Astrocyte (in vitro differentiated cells and primary cell): ENCODE results near the gene SLC25A40. TPM values are rescaled to one million over a fixed set of nuclear protein-coding genes. Genes with fewer than 3 reads are reported as not detected.
"Not testable (repeated sequence)": the region's sequence is repeated elsewhere in the genome, so short reads cannot be mapped to it uniquely, and the experiment has no call there.

Source experiments
- DNase-seq: peaks from one replicate; pipeline ENCODE4 v3.0.0-alpha.2; 2010; ENCODE audit warnings: low read depth
- FAIRE-seq: peaks from 2 replicates; lab custom pipeline; 2011; peaks lifted over from hg19 to GRCh38; lab: Jason Lieb, UNC
- H2AFZ ChIP-seq: 2 replicates; pipeline ENCODE4 v1.6.0; 2012; ENCODE audit warnings: low read depth, low read length, inconsistent platforms
- H3K27ac ChIP-seq: 2 replicates; pipeline ENCODE4 v1.5.1; 2011; ENCODE audit warnings: low read depth, low read length, inconsistent platforms
- H3K27me3 ChIP-seq: 2 replicates; pipeline ENCODE4 v1.6.0; 2011; ENCODE audit warnings: low read length, inconsistent platforms; ENCODE audit not compliant: insufficient read depth
- H3K36me3 ChIP-seq: 2 replicates; pipeline ENCODE4 v1.5.1; 2011; ENCODE audit warnings: low read length, inconsistent platforms; ENCODE audit not compliant: insufficient read depth
- H3K4me1 ChIP-seq: 2 replicates; pipeline ENCODE4 v1.5.1; 2011; ENCODE audit warnings: low read length, inconsistent platforms; ENCODE audit not compliant: insufficient read depth
- H3K4me2 ChIP-seq: 2 replicates; pipeline ENCODE4 v1.6.0; 2012; ENCODE audit warnings: low read length, inconsistent platforms
- H3K4me3 ChIP-seq: 2 replicates; pipeline ENCODE4 v1.5.1; 2011; ENCODE audit warnings: low read depth, mild to moderate bottlenecking, low read length, inconsistent platforms; ENCODE audit not compliant: insufficient read depth
- H3K79me2 ChIP-seq: 2 replicates; pipeline ENCODE4 v1.6.0; 2012; ENCODE audit warnings: mild to moderate bottlenecking, low read length, inconsistent platforms; ENCODE audit not compliant: insufficient read depth
- H3K9ac ChIP-seq: 2 replicates; pipeline ENCODE4 v1.6.0; 2012; ENCODE audit warnings: mild to moderate bottlenecking, low read length, inconsistent platforms
- H3K9me3 ChIP-seq: 2 replicates; pipeline ENCODE4 v1.5.1; 2012; ENCODE audit warnings: low read depth, mild to moderate bottlenecking, low read length, inconsistent platforms; ENCODE audit not compliant: insufficient read depth
- H4K20me1 ChIP-seq: 2 replicates; pipeline ENCODE4 v1.6.0; 2012; ENCODE audit warnings: low read length, inconsistent platforms; ENCODE audit not compliant: insufficient read depth
- H3K27ac Mint-ChIP-seq: one replicate; pipeline ENCODE4 v1.8.0; 2021; ENCODE audit warnings: mild to moderate bottlenecking, mixed read lengths; ENCODE audit not compliant: unreplicated experiment
- H3K27me3 Mint-ChIP-seq: one replicate; pipeline ENCODE4 v1.8.0; 2021; ENCODE audit warnings: low read depth, mixed read lengths; ENCODE audit not compliant: unreplicated experiment
- H3K36me3 Mint-ChIP-seq: one replicate; pipeline ENCODE4 v1.8.0; 2021; ENCODE audit warnings: low read depth, mixed read lengths; ENCODE audit not compliant: unreplicated experiment
- H3K4me1 Mint-ChIP-seq: one replicate; pipeline ENCODE4 v1.8.0; 2021; ENCODE audit warnings: low read depth, mixed read lengths; ENCODE audit not compliant: unreplicated experiment
- H3K4me3 Mint-ChIP-seq: one replicate; pipeline ENCODE4 v1.8.0; 2021; ENCODE audit warnings: mild to moderate bottlenecking, moderate library complexity, mixed read lengths; ENCODE audit not compliant: unreplicated experiment
- H3K9me3 Mint-ChIP-seq: one replicate; pipeline ENCODE4 v1.8.0; 2021; ENCODE audit warnings: mild to moderate bottlenecking, mixed read lengths; ENCODE audit not compliant: unreplicated experiment
- EZH2 ChIP-seq: IDR thresholded peaks from 2 replicates; pipeline ENCODE4 v1.6.1; 2012; ENCODE audit warnings: mild to moderate bottlenecking, low read length, inconsistent platforms; ENCODE audit not compliant: insufficient read depth
- total RNA-seq: library from RNA; stranded (reverse); gene quantifications from 2 replicates; pipeline ENCODE4 v1.2.1, GENCODE V29; 2021
- TF ChIP-seq, protein P1 (sequence below): IDR thresholded peaks from 2 replicates; pipeline ENCODE4 v1.5.1; 2011; ENCODE audit warnings: low read depth, mild to moderate bottlenecking, inconsistent platforms, low read length, moderate library complexity; ENCODE audit not compliant: insufficient read depth

SLC25A40 gene
- total RNA-seq, 1 donor from 2014 or later, result 6.3 TPM

DNA sequence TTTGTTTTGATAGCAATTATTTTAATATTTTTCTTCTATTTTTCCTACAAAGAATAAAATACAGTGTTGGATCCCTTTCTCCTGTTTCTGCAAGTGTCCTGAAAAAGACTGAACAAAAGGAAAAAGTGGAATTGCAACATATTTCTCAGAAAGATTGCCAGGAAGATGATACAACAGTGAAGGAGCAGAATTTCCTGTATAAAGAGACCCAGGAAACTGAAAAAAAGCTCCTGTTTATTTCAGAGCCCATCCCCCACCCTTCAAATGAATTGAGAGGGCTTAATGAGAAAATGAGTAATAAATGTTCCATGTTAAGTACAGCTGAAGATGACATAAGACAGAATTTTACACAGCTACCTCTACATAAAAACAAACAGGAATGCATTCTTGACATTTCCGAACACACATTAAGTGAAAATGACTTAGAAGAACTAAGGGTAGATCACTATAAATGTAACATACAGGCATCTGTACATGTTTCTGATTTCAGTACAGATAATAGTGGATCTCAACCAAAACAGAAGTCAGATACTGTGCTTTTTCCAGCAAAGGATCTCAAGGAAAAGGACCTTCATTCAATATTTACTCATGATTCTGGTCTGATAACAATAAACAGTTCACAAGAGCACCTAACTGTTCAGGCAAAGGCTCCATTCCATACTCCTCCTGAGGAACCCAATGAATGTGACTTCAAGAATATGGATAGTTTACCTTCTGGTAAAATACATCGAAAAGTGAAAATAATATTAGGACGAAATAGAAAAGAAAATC lies 31.2 kb upstream of the SLC25A40 start:
- not testable (repeated sequence) for H3K9me3 ChIP-seq, H3K27ac ChIP-seq, FAIRE-seq, H3K4me3 Mint-ChIP-seq, H3K4me3 ChIP-seq, H4K20me1 ChIP-seq, H3K79me2 ChIP-seq, H3K4me2 ChIP-seq, H3K36me3 ChIP-seq, H3K4me1 ChIP-seq, H3K4me1 Mint-ChIP-seq, H3K27ac Mint-ChIP-seq, H3K9ac ChIP-seq, DNase-seq, H3K27me3 ChIP-seq, H3K27me3 Mint-ChIP-seq, H2AFZ ChIP-seq, H3K36me3 Mint-ChIP-seq, H3K9me3 Mint-ChIP-seq

DNA sequence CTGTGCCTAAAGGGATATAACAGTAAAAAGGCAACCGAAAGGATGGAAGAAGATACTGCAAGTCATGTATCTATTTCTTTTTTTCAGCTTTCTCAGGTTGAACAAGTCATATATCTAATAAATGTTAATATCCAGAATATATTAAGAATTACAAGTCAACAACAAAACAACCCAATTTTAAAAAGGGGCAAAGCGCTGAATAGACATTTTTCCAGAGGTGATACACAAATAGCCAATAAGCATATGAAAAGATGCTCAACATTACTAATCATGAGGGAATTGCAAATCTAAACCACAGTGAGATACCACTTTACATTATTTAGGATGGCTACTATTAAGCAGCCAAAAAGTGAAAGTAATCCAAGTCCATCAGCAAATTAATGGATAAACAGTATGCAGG lies 23.1 kb upstream of the SLC25A40 start:
- no peak for DNase-seq
- Mint-ChIP-seq H3K4me3 (no peak overlapping the region), H3K27me3 (no peaks in the 10 kb centered on the region), H3K4me1 (no peaks in the 10 kb centered on the region), H3K9me3 (no peaks in the 10 kb centered on the region), H3K27ac (no peak overlapping the region), H3K36me3 (peaks cover 3% of the 10 kb centered on the region)
- H3K4me1 ChIP-seq, result no peaks in the 10 kb centered on the region
- no peaks in the 10 kb centered on the region for H4K20me1 ChIP-seq
- no peak overlapping the region for H3K27ac ChIP-seq
- FAIRE-seq, result no peak
- peaks cover 6% of the 10 kb centered on the region for H3K79me2 ChIP-seq
- H3K27me3 ChIP-seq, result no peaks in the 10 kb centered on the region
- no peak overlapping the region for H3K4me3 ChIP-seq
- no peak overlapping the region for H3K9ac ChIP-seq
- H2AFZ ChIP-seq, result no peak overlapping the region
- H3K4me2 ChIP-seq, result no peak overlapping the region
- TF ChIP-seq EZH2, result no peak
- TF ChIP-seq, protein P1, sequence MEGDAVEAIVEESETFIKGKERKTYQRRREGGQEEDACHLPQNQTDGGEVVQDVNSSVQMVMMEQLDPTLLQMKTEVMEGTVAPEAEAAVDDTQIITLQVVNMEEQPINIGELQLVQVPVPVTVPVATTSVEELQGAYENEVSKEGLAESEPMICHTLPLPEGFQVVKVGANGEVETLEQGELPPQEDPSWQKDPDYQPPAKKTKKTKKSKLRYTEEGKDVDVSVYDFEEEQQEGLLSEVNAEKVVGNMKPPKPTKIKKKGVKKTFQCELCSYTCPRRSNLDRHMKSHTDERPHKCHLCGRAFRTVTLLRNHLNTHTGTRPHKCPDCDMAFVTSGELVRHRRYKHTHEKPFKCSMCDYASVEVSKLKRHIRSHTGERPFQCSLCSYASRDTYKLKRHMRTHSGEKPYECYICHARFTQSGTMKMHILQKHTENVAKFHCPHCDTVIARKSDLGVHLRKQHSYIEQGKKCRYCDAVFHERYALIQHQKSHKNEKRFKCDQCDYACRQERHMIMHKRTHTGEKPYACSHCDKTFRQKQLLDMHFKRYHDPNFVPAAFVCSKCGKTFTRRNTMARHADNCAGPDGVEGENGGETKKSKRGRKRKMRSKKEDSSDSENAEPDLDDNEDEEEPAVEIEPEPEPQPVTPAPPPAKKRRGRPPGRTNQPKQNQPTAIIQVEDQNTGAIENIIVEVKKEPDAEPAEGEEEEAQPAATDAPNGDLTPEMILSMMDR, result no peak
- no peaks in the 10 kb centered on the region for H3K9me3 ChIP-seq
- H3K36me3 ChIP-seq, result peaks cover 6% of the 10 kb centered on the region

DNA sequence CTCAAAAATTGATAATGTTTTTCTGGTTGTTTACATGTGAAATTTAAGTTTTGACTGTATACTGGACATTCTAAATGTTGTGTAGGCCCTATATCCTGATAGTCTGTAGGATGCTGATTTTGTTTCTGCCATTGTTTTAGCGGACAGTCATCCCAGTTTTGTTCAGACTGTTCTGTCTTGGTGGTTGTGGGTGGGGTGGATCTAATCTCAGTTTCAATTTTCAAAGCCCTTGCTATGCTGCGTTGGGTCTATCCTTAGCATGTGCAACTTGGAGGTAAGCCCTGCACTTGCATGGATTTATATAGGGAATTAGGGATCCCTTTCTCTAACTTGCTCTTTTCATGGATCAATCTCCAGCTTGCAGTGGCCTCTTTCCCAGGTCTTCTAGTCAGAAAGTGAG lies 19.2 kb upstream of the SLC25A40 start:
- TF ChIP-seq EZH2, result no peak
- TF ChIP-seq, protein P1, result no peak

More for the DNA sequence above, 19.2 kb upstream of the SLC25A40 start:
- H3K9me3 Mint-ChIP-seq, result no peaks in the 10 kb centered on the region
- Histone ChIP-seq H4K20me1 (no peaks in the 10 kb centered on the region), H3K9me3 (no peaks in the 10 kb centered on the region), H3K4me3 (no peak overlapping the region), H2AFZ (no peak overlapping the region), H3K4me1 (no peaks in the 10 kb centered on the region), H3K79me2 (peaks cover 37% of the 10 kb centered on the region), H3K36me3 (peaks cover 6% of the 10 kb centered on the region), H3K9ac (no peak overlapping the region), H3K27me3 (no peaks in the 10 kb centered on the region), H3K4me2 (no peak overlapping the region), H3K27ac (no peak overlapping the region)
- H3K36me3 Mint-ChIP-seq, result peaks cover 3% of the 10 kb centered on the region
- no peaks in the 10 kb centered on the region for H3K4me1 Mint-ChIP-seq
- H3K27ac Mint-ChIP-seq, result no peak overlapping the region
- no peak for DNase-seq
- no peak overlapping the region for H3K4me3 Mint-ChIP-seq
- no peaks in the 10 kb centered on the region for H3K27me3 Mint-ChIP-seq
- FAIRE-seq, result no peak
